Fibroblast of lung (primary cell): ENCODE measurements around the gene SEZ6L.

ENCODE experiments used
- CTCF ChIP-seq, 2 donors: IDR thresholded peaks in 1 of 2; conservative IDR thresholded peaks in 1 of 2; 1 replicate in 1 of 2; 2 replicates in 1 of 2; pipeline ENCODE4 v1.5.1; 2011 to 2012; ENCODE audit warnings: low read length in 2 of 2, control low read depth in 1 of 2, inconsistent platforms in 1 of 2, low read depth in 1 of 2, mild to moderate bottlenecking in 1 of 2
- EZH2 ChIP-seq: IDR thresholded peaks from 2 replicates; pipeline ENCODE4 v1.5.1; 2012; ENCODE audit warnings: low read length, control low read depth, mild to moderate bottlenecking; ENCODE audit errors: missing control alignments

GRCh38 chr22:26330971-26331625 lies 161.8 kb downstream of the SEZ6L start:
- TF ChIP-seq CTCF (conservative IDR thresholded peaks at IDR 0.05 in 1 of 2, IDR thresholded peaks at IDR 0.05 in 1 of 2; ENCODE audit: low read depth in 1 of 2, low read length in 2 of 2) (peak; percentile 80 to 82), EZH2 (no peak)
